ENCODE data around the gene ACAD10. TPM values are rescaled to one million over a fixed set of nuclear protein-coding genes. Genes with fewer than 3 reads are reported as not detected.
"Not testable (repeated sequence)": the region's sequence is repeated elsewhere in the genome, so short reads cannot be mapped to it uniquely, and the experiment has no call there.

ACAD10 gene
- total and polyA plus RNA-seq, 10 donors, result 10.2 to 40.5 (median 26.9) TPM

- Histone ChIP-seq H3K27ac (peak overlapping the region in 3 of 8 donors; percentile 18 to 65 (median 45)), H3K4me3 (no peak overlapping the region), H3K9me3 (no peaks in the 10 kb centered on the region), H3K36me3 (peaks cover 0 to 17% (median under 1%) of the 10 kb centered on the region in 6 donors), H3K4me1 (peaks cover 4 to 85% (median 47%) of the 10 kb centered on the region in 6 donors), H3K27me3 (replicated peaks in 1 of 7) (peaks cover 0 to 7% (median 0%) of the 10 kb centered on the region in 7 donors)
- WGBS, 5 donors, result 21 to 39% (median 26%) methylated on average over 2 to 3 of the region's 3 CpGs
- peak; percentile 17 for DNase-seq
- no peak for TF ChIP-seq POLR2A (IDR thresholded peaks at IDR 0.05)
- TF ChIP-seq POLR2AphosphoS5 (IDR thresholded peaks at IDR 0.05), result no peak
- no peak for TF ChIP-seq CTCF (IDR thresholded peaks at IDR 0.05 in 8 of 11, conservative IDR thresholded peaks at IDR 0.05 in 3 of 11)
- intact Hi-C loops (cut with DNase I; ENCODE audit: low total_unique reads), result no loop called here
Measured at GRCh38 chr12:111761706-111762105, 75.9 kb downstream of the ACAD10 start.

- H3K9me3 ChIP-seq; H3K4me3 ChIP-seq; DNase-seq; H3K27ac ChIP-seq; intact Hi-C loops (cut with DNase I; ENCODE audit: low total_unique reads); H3K36me3 ChIP-seq: not testable (repeated sequence)
- WGBS, 5 donors, result 75 to 81% (median 77%) methylated on average over 10 of the region's 10 CpGs
- Histone ChIP-seq H3K27me3 (replicated peaks in 1 of 7) (peaks cover 0 to 12% (median 0%) of the 10 kb centered on the region in 7 donors), H3K4me1 (peaks cover 9 to 85% (median 50%) of the 10 kb centered on the region in 6 donors)
Measured at GRCh38 chr12:111763552-111763951, 77.7 kb downstream of the ACAD10 start.

- Histone ChIP-seq H3K27ac (peak overlapping the region in 2 of 8 donors; percentile 21 to 38), H3K9me3 (no peaks in the 10 kb centered on the region), H3K27me3 (replicated peaks in 1 of 7) (peaks cover 0 to 12% (median 0%) of the 10 kb centered on the region in 7 donors), H3K36me3 (no peaks in the 10 kb centered on the region), H3K4me3 (no peak overlapping the region), H3K4me1 (peaks cover 9 to 87% (median 55%) of the 10 kb centered on the region in 6 donors)
- intact Hi-C loops (cut with DNase I; ENCODE audit: low total_unique reads), result no loop called here
- no peak for TF ChIP-seq POLR2AphosphoS5 (IDR thresholded peaks at IDR 0.05)
- no peak for TF ChIP-seq CTCF (IDR thresholded peaks at IDR 0.05 in 8 of 11, conservative IDR thresholded peaks at IDR 0.05 in 3 of 11)
- no peak for TF ChIP-seq POLR2A (IDR thresholded peaks at IDR 0.05)
- WGBS, 5 donors, result 56 to 68% (median 63%) methylated on average over 6 of the region's 6 CpGs
- DNase-seq, result no peak
Measured at GRCh38 chr12:111764120-111764821, 78.4 kb downstream of the ACAD10 start.

- Histone ChIP-seq H3K4me1 (peaks cover 9 to 86% (median 51%) of the 10 kb centered on the region in 6 donors), H3K36me3 (peaks cover 0 to 4% (median 0%) of the 10 kb centered on the region in 6 donors), H3K9me3 (no peaks in the 10 kb centered on the region), H3K27me3 (replicated peaks in 1 of 7) (peaks cover 0 to 12% (median 0%) of the 10 kb centered on the region in 7 donors), H3K27ac (peak within 1 kb of the TSS in 7 of 8 donors; percentile 49 to 87 (median 81)), H3K4me3 (peak within 1 kb of the TSS; percentile 63 to 90 (median 71))
- peak in 2 of 11 experiments; percentile 25 to 27 for TF ChIP-seq CTCF (IDR thresholded peaks at IDR 0.05 in 8 of 11, conservative IDR thresholded peaks at IDR 0.05 in 3 of 11)
- no peak for TF ChIP-seq POLR2A (IDR thresholded peaks at IDR 0.05)
- peak; percentile 84 to 92 (median 90) for TF ChIP-seq POLR2AphosphoS5 (IDR thresholded peaks at IDR 0.05)
- intact Hi-C loops (cut with DNase I; ENCODE audit: low total_unique reads), result no loop called here
- 1 to 14% (median 3%) methylated on average over 18 to 73 of the region's 73 CpGs for WGBS, 5 donors
- peak; percentile 89 for DNase-seq
Measured at GRCh38 chr12:111766608-111767361, 80.9 kb downstream of the ACAD10 start, which contains the start of gene ALDH2. Gene ALDH2, plus strand, starts transcription at chr12:111766933. Its CDS starts 50 bp downstream, at chr12:111766983.
